Measurements from ENCODE around the gene MEGF11. TPM values are rescaled to one million over a fixed set of nuclear protein-coding genes. Genes with fewer than 3 reads are reported as not detected.

Gene MEGF11
- total RNA-seq, 1 donor = 0.27 TPM

DNA sequence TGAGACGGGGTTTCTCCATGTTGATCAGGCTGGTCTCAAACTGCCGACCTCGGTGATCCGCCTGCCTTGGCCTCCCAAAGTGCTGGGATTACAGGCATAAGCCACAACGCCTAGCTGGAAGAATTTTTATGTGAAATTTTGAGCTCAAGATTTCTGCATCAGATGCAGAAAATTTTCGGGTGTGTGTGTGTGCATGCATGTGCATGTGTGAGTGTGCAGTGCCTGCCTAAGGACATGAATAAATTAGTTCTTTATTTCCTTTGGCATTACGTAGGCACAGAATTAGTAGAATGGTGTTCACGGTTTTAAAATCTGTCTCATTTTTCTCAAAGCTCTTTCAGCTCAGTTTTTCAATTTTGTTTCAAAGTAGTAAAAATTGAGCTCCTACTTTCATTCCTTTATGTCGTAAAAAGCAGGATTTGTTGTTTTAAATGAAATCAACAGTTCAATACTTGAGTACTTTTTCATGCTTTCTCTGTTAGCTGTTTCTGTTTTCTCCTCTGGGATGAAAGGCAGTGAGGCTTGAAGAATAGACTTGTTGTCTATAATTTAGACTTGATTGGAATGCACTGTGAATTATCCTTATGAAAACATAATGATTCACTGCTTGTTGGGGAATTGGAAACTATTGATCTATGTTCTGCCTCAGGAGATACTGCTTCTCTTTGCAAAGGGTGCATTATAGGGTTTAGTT lies 407.6 kb downstream of the MEGF11 start:
- no peak for DNase-seq (ENCODE audit: low read depth in 2 of 3, low spot score in 2 of 3)

Small RNA genes within 50 kb of the gene (small RNA-seq; reads per million reads assigned to genes)
- gene MIR4311 = not detected

Other genes starting within 250 kb of the MEGF11 start
- gene DIS3L, start 39.8 kb upstream of the MEGF11 start, total RNA-seq = 21.3 TPM
- 4.0 TPM for gene TIPIN, start 102.9 kb upstream of the MEGF11 start, total RNA-seq
- 12.9 TPM for gene MAP2K1, start 133.2 kb upstream of the MEGF11 start, total RNA-seq
- gene SNAPC5, start 244.0 kb upstream of the MEGF11 start, total RNA-seq = 15.6 TPM